GM12878 (cell line): Measurements from ENCODE around the gene BSN. TPM values are rescaled to one million over a fixed set of nuclear protein-coding genes. Genes with fewer than 3 reads are reported as not detected.

ENCODE experiments used
- ATAC-seq: fragments of 200-7000 bp; cut with Tn5 transposase; 3 replicates; pipeline ENCODE4 v1.9.1; 2020; ENCODE audit warnings: mild to moderate bottlenecking, moderate library complexity
- BruUV-seq: library from RNA; stranded (reverse); fragments of 400-500 nt; replicated peaks from 2 replicates; lab custom pipeline; 2021; lab: Mats Ljungman, UMichigan
- CTCF ChIA-PET: fragments of 300-600 bp; sonication (Branson Sonifier 250); formaldehyde crosslinking; extraction: SDS; loops from one replicate; lab custom pipeline; 2021; ENCODE audit warnings: inconsistent platforms; lab: Yijun Ruan, JAX
- POLR2A ChIA-PET: fragments of 350-600 bp; formaldehyde crosslinking; extraction: SDS; loops from one replicate; lab custom pipeline; 2021; ENCODE audit warnings: inconsistent platforms; lab: Charles Lee
- RAD21 ChIA-PET: fragments of 300-600 bp; sonication (Branson Sonifier 250); formaldehyde crosslinking; loops from one replicate; lab custom pipeline; 2023; ENCODE audit warnings: antibody characterized with exemption; ENCODE audit not compliant: unreplicated experiment; lab: Charles Lee
- SMC1A ChIA-PET: fragments of 300-600 bp; sonication (Branson Sonifier 250); formaldehyde crosslinking; loops from one replicate; lab custom pipeline; 2023; ENCODE audit not compliant: unreplicated experiment, uncharacterized antibody; lab: Charles Lee
- DNase-seq: peaks from one replicate; pipeline ENCODE4 v3.0.0-alpha.2; 2011; ENCODE audit warnings: low read depth, low spot score
- FAIRE-seq: peaks from 3 replicates; lab custom pipeline; 2011; peaks lifted over from hg19 to GRCh38; lab: Jason Lieb, UNC
- H2AFZ ChIP-seq: 2 replicates; pipeline ENCODE4 v1.6.0; 2011; ENCODE audit warnings: low read depth, low read length, control low read depth; ENCODE audit not compliant: control insufficient read depth
- H3K27ac ChIP-seq: 2 replicates; pipeline ENCODE4 v1.5.1; 2011; ENCODE audit warnings: control low read depth; ENCODE audit not compliant: control insufficient read depth, insufficient read depth
- H3K27me3 ChIP-seq, 2 experiments: replicated peaks in 1 of 2; 2 replicates each; pipeline versions ENCODE4 v1.6.0 to v1.6.1; 2011; ENCODE audit warnings: low read length in 1 of 2; ENCODE audit not compliant: control insufficient read depth in 2 of 2, insufficient read depth in 2 of 2
- H3K36me3 ChIP-seq, 2 experiments: 2 replicates each; pipeline ENCODE4 v1.5.1; 2011; ENCODE audit warnings: low read length in 1 of 2; ENCODE audit not compliant: control insufficient read depth in 2 of 2, insufficient read depth in 2 of 2
- H3K4me1 ChIP-seq: 2 replicates; pipeline ENCODE4 v1.6.1; 2011; ENCODE audit warnings: mild to moderate bottlenecking, low read length, moderate library complexity, mixed read lengths; ENCODE audit not compliant: control insufficient read depth, insufficient read depth
- H3K4me2 ChIP-seq: 2 replicates; pipeline ENCODE4 v1.6.0; 2011; ENCODE audit warnings: control low read depth; ENCODE audit not compliant: control insufficient read depth, insufficient read depth
- H3K4me3 ChIP-seq: fragments of 200-600 bp; sonication (generic); 2 replicates; pipeline ENCODE4 v1.5.1; 2016
- H3K79me2 ChIP-seq: 2 replicates; pipeline ENCODE4 v1.6.0; 2011; ENCODE audit warnings: low read length; ENCODE audit not compliant: control insufficient read depth, insufficient read depth
- H3K9ac ChIP-seq: 2 replicates; pipeline ENCODE4 v1.8.0; 2011; ENCODE audit warnings: low read length, control low read depth, mixed read lengths; ENCODE audit not compliant: control insufficient read depth, insufficient read depth
- H3K9me3 ChIP-seq: replicated peaks from 3 replicates; pipeline ENCODE4 v1.5.1; 2011; ENCODE audit warnings: mild to moderate bottlenecking, low read length; ENCODE audit not compliant: control insufficient read depth, insufficient read depth
- H4K20me1 ChIP-seq: 2 replicates; pipeline ENCODE4 v1.6.0; 2011; ENCODE audit not compliant: control insufficient read depth, insufficient read depth
- NBN ChIP-seq: fragments of 450-650 bp; IDR thresholded peaks from 2 replicates; pipeline ENCODE4 v1.6.1; 2016
- RCOR1 ChIP-seq: conservative IDR thresholded peaks from 2 replicates; pipeline ENCODE4 v1.6.1; 2012; ENCODE audit warnings: low read depth, low read length, improper control_type of control experiment
- WGBS: methylation state at CpG from one replicate; pipeline ENCODE4 v1.1.6; 2016; ENCODE audit warnings: low lambda C conversion rate; ENCODE audit not compliant: insufficient replicate concordance, insufficient coverage; ENCODE audit errors: missing lambda C conversion rate; 5-methylcytosine and 5-hydroxymethylcytosine counted together
- in situ Hi-C: fragments of 300-500 bp; cut with MboI; formaldehyde crosslinking; loops from 9 replicates; pipeline ENCODE4 v1.14.3; 2018; ENCODE audit warnings: mixed read lengths
- intact Hi-C: fragments of 100-400 bp; cut with micrococcal nuclease; formaldehyde crosslinking; loops from one replicate; pipeline ENCODE4 v1.14.2; 2022; ENCODE audit not compliant: unreplicated experiment
- polyA plus RNA-seq, 11 experiments: library from polyadenylated mRNA; depleted of rRNA in 4 of 11; unstranded in 6 of 11; stranded (reverse) in 5 of 11; fragments of >200 nt; fragmentation: Nextera tagmentation in 4 of 11; fragmentation: Illumina TruSeq in 1 of 11; extraction: Ambion mirVana in 4 of 11; extraction: Trizol in 1 of 11; gene quantifications; 1 replicate in 1 of 11; 2 replicates in 10 of 11; pipeline versions ENCODE4 v1.2.1 to v1.2.3, GENCODE V29; 2011 to 2016; ENCODE audit warnings: inconsistent platforms in 2 of 11, missing spikeins in 2 of 11, low read depth in 1 of 11
- total RNA-seq, 4 experiments: library from RNA; depleted of rRNA in 3 of 4; stranded (reverse); fragments of >200 nt in 3 of 4; fragmentation: Illumina TruSeq in 1 of 4; extraction: Trizol in 1 of 4; gene quantifications; 2 replicates each; pipeline versions ENCODE4 v1.2.1 to v1.2.3, GENCODE V29; 2013 to 2021
- TF ChIP-seq, protein P1 (sequence below): IDR thresholded peaks from 2 replicates; pipeline ENCODE4 v1.6.1; 2012; ENCODE audit warnings: improper control_type of control experiment, low read depth, low read length; ENCODE audit not compliant: insufficient replicate concordance

BSN gene
- total and polyA plus RNA-seq, 10 of the 15 experiments (the other 5 are each of a cell fraction or from before 2014, with no cell fraction given): under 0.01 to 0.19 (median 0.05) TPM; not detected in 1

DNA sequence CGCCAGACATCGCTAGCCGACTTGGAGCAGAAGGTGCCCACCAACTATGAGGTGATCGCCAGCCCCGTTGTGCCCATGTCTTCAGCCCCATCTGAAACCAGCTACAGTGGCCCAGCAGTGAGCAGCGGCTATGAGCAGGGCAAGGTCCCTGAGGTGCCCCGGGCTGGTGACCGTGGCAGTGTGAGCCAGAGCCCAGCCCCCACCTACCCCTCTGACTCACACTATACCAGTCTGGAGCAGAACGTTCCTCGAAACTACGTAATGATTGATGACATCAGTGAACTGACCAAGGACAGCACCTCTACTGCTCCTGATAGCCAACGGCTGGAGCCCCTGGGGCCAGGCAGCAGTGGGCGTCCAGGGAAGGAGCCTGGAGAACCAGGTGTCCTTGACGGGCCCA is 107.0 kb downstream of the BSN start:
- DNase-seq: no peak
- no peak for FAIRE-seq
- Histone ChIP-seq H3K36me3 (no peaks in the 10 kb centered on the region), H3K27ac (no peak overlapping the region), H2AFZ (no peak overlapping the region), H4K20me1 (no peaks in the 10 kb centered on the region), H3K4me3 (no peak overlapping the region), H3K9me3 (no peaks in the 10 kb centered on the region), H3K27me3 (no peaks in the 10 kb centered on the region), H3K4me1 (no peaks in the 10 kb centered on the region), H3K9ac (no peak overlapping the region), H3K79me2 (no peaks in the 10 kb centered on the region), H3K4me2 (no peak overlapping the region)
- ChIA-PET POLR2A (no interaction called here), CTCF (no interaction called here), RAD21 (no interaction called here), SMC1A (no interaction called here)
- ATAC-seq: no peak
- WGBS: 42% methylated on average over 14 of the region's 14 CpGs
- TF ChIP-seq RCOR1 (no peak), NBN (no peak)
- TF ChIP-seq, protein P1, sequence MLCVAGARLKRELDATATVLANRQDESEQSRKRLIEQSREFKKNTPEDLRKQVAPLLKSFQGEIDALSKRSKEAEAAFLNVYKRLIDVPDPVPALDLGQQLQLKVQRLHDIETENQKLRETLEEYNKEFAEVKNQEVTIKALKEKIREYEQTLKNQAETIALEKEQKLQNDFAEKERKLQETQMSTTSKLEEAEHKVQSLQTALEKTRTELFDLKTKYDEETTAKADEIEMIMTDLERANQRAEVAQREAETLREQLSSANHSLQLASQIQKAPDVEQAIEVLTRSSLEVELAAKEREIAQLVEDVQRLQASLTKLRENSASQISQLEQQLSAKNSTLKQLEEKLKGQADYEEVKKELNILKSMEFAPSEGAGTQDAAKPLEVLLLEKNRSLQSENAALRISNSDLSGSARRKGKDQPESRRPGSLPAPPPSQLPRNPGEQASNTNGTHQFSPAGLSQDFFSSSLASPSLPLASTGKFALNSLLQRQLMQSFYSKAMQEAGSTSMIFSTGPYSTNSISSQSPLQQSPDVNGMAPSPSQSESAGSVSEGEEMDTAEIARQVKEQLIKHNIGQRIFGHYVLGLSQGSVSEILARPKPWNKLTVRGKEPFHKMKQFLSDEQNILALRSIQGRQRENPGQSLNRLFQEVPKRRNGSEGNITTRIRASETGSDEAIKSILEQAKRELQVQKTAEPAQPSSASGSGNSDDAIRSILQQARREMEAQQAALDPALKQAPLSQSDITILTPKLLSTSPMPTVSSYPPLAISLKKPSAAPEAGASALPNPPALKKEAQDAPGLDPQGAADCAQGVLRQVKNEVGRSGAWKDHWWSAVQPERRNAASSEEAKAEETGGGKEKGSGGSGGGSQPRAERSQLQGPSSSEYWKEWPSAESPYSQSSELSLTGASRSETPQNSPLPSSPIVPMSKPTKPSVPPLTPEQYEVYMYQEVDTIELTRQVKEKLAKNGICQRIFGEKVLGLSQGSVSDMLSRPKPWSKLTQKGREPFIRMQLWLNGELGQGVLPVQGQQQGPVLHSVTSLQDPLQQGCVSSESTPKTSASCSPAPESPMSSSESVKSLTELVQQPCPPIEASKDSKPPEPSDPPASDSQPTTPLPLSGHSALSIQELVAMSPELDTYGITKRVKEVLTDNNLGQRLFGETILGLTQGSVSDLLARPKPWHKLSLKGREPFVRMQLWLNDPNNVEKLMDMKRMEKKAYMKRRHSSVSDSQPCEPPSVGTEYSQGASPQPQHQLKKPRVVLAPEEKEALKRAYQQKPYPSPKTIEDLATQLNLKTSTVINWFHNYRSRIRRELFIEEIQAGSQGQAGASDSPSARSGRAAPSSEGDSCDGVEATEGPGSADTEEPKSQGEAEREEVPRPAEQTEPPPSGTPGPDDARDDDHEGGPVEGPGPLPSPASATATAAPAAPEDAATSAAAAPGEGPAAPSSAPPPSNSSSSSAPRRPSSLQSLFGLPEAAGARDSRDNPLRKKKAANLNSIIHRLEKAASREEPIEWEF: no peak
- no TSS peak for BruUV-seq
- in situ Hi-C loops: no loop called here
- intact Hi-C loops: no loop called here
